Neural cell (in vitro differentiated cells): Measurements from ENCODE around the gene ARNT2. TPM values are rescaled to one million over a fixed set of nuclear protein-coding genes. Genes with fewer than 3 reads are reported as not detected.

Experiments
- H2AFZ ChIP-seq: fragments of 200-600, 300-800 bp; sonication (generic), shearing (Covaris generic); 2 replicates; pipeline ENCODE4 v1.6.0; 2014; ENCODE audit warnings: low read depth, mild to moderate bottlenecking, antibody characterized with exemption, low read length, moderate library complexity
- H3F3A ChIP-seq: fragments of 200-600 bp; shearing (Covaris generic); 2 replicates; pipeline ENCODE4 v1.6.1; 2016; ENCODE audit warnings: mild to moderate bottlenecking, moderate library complexity, mixed read lengths, antibody characterized with exemption, low read length; ENCODE audit not compliant: insufficient read depth, poor library complexity, severe bottlenecking
- H3K27ac ChIP-seq: fragments of 200-600, 300-800 bp; sonication (generic), shearing (Covaris generic); 2 replicates; pipeline ENCODE4 v1.5.1; 2014; ENCODE audit warnings: mild to moderate bottlenecking, low read length, moderate library complexity
- H3K27me3 ChIP-seq: fragments of 300-800, 200-600 bp; sonication (generic), shearing (Covaris generic); 2 replicates; pipeline ENCODE4 v1.6.0; 2014; ENCODE audit warnings: mild to moderate bottlenecking, low read depth, low read length, moderate library complexity; ENCODE audit not compliant: insufficient read depth
- H3K36me3 ChIP-seq: fragments of 300-800, 200-600 bp; sonication (generic), shearing (Covaris generic); 2 replicates; pipeline ENCODE4 v1.5.1; 2014; ENCODE audit warnings: mild to moderate bottlenecking, antibody characterized with exemption, low read length, moderate library complexity; ENCODE audit not compliant: insufficient read depth
- H3K4me2 ChIP-seq: fragments of 300-800, 200-600 bp; sonication (generic), shearing (Covaris generic); 2 replicates; pipeline ENCODE4 v1.6.0; 2014; ENCODE audit warnings: mild to moderate bottlenecking, low read length
- H3K4me3 ChIP-seq: fragments of 300-800, 200-600 bp; sonication (generic), shearing (Covaris generic); 2 replicates; pipeline ENCODE4 v1.5.1; 2014; ENCODE audit warnings: mild to moderate bottlenecking, low read length, moderate library complexity
- H3K79me2 ChIP-seq: fragments of 200-600 bp; shearing (Covaris generic); replicated peaks from 2 replicates; pipeline ENCODE4 v1.6.0; 2014; ENCODE audit warnings: mild to moderate bottlenecking, low read length, moderate library complexity; ENCODE audit not compliant: insufficient read depth
- H3K9ac ChIP-seq: fragments of 300-800, 200-600 bp; sonication (generic), shearing (Covaris generic); 2 replicates; pipeline ENCODE4 v1.6.1; 2016; ENCODE audit warnings: mild to moderate bottlenecking, low read length, mixed read lengths
- H3K9me2 ChIP-seq: fragments of 200-600 bp; shearing (Covaris generic); 2 replicates; pipeline ENCODE4 v1.6.1; 2016; ENCODE audit warnings: mild to moderate bottlenecking, low read length, mixed read lengths; ENCODE audit not compliant: insufficient read depth
- H3K9me3 ChIP-seq: fragments of 200-600, 300-800 bp; sonication (generic), shearing (Covaris generic); 2 replicates; pipeline ENCODE4 v1.6.1; 2016; ENCODE audit warnings: mild to moderate bottlenecking, mixed run types, low read length, moderate library complexity, mixed read lengths
- H4K20me1 ChIP-seq: fragments of 200-600 bp; shearing (Covaris generic); 2 replicates; pipeline ENCODE4 v1.6.1; 2016; ENCODE audit warnings: mild to moderate bottlenecking, mixed run types; ENCODE audit not compliant: insufficient read depth
- EP300 ChIP-seq: fragments of 450-650 bp; conservative IDR thresholded peaks from 2 replicates; pipeline ENCODE4 v1.6.1; 2014; ENCODE audit warnings: antibody characterized with exemption, mild to moderate bottlenecking, moderate library complexity; ENCODE audit not compliant: poor library complexity, severe bottlenecking
- EZH2 ChIP-seq: fragments of 200-600, 300-800 bp; shearing (Covaris generic), sonication (generic); IDR thresholded peaks from 2 replicates; pipeline ENCODE4 v1.6.1; 2014; ENCODE audit warnings: antibody characterized with exemption, low read length, borderline replicate concordance, mild to moderate bottlenecking; ENCODE audit not compliant: insufficient read depth, poor library complexity, severe bottlenecking
- MXI1 ChIP-seq: fragments of 450-650 bp; conservative IDR thresholded peaks from 2 replicates; pipeline ENCODE4 v1.6.1; 2014; ENCODE audit warnings: antibody characterized with exemption, mild to moderate bottlenecking; ENCODE audit not compliant: poor library complexity, severe bottlenecking
- POLR2AphosphoS5 ChIP-seq: IDR thresholded peaks from 2 replicates; pipeline ENCODE4 v1.6.1; 2012
- RAD21 ChIP-seq: fragments of 450-650 bp; conservative IDR thresholded peaks from 2 replicates; pipeline ENCODE4 v1.6.1; 2014; ENCODE audit warnings: antibody characterized with exemption, mild to moderate bottlenecking, moderate library complexity
- SMC3 ChIP-seq: fragments of 450-650 bp; conservative IDR thresholded peaks from 2 replicates; pipeline ENCODE4 v1.6.1; 2014; ENCODE audit warnings: antibody characterized with exemption, mild to moderate bottlenecking, moderate library complexity; ENCODE audit not compliant: poor library complexity
- TAF1 ChIP-seq: IDR thresholded peaks from 2 replicates; pipeline ENCODE4 v1.6.1; 2012; ENCODE audit warnings: low read depth
- polyA plus RNA-seq: library from polyadenylated mRNA; depleted of rRNA; stranded (reverse); fragments of >200 nt; gene quantifications from 2 replicates; pipeline ENCODE4 v1.2.3, GENCODE V29; 2014
- TF ChIP-seq, protein P1 (sequence below): IDR thresholded peaks from 2 replicates; pipeline ENCODE4 v1.6.1; 2012; ENCODE audit warnings: borderline replicate concordance
- TF ChIP-seq, protein P2 (sequence below): fragments of 450-650 bp; IDR thresholded peaks from 2 replicates; pipeline ENCODE4 v1.5.1; 2014; ENCODE audit warnings: antibody characterized with exemption, mild to moderate bottlenecking, moderate library complexity; ENCODE audit not compliant: poor library complexity, severe bottlenecking

ARNT2 gene
- polyA plus RNA-seq, 1 donor from 2014 or later: 41.2 TPM

- no peak overlapping the region for H3K4me3 ChIP-seq
- no peaks in the 10 kb centered on the region for H3K9me3 ChIP-seq
- peaks cover 17% of the 10 kb centered on the region for H3K36me3 ChIP-seq
- H3K27me3 ChIP-seq: no peaks in the 10 kb centered on the region
- TF ChIP-seq TAF1 (no peak), POLR2AphosphoS5 (no peak), MXI1 (no peak), RAD21 (no peak), EP300 (no peak), EZH2 (no peak), SMC3 (no peak)
- TF ChIP-seq, protein P1, sequence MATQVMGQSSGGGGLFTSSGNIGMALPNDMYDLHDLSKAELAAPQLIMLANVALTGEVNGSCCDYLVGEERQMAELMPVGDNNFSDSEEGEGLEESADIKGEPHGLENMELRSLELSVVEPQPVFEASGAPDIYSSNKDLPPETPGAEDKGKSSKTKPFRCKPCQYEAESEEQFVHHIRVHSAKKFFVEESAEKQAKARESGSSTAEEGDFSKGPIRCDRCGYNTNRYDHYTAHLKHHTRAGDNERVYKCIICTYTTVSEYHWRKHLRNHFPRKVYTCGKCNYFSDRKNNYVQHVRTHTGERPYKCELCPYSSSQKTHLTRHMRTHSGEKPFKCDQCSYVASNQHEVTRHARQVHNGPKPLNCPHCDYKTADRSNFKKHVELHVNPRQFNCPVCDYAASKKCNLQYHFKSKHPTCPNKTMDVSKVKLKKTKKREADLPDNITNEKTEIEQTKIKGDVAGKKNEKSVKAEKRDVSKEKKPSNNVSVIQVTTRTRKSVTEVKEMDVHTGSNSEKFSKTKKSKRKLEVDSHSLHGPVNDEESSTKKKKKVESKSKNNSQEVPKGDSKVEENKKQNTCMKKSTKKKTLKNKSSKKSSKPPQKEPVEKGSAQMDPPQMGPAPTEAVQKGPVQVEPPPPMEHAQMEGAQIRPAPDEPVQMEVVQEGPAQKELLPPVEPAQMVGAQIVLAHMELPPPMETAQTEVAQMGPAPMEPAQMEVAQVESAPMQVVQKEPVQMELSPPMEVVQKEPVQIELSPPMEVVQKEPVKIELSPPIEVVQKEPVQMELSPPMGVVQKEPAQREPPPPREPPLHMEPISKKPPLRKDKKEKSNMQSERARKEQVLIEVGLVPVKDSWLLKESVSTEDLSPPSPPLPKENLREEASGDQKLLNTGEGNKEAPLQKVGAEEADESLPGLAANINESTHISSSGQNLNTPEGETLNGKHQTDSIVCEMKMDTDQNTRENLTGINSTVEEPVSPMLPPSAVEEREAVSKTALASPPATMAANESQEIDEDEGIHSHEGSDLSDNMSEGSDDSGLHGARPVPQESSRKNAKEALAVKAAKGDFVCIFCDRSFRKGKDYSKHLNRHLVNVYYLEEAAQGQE: no peak
- TF ChIP-seq, protein P2, sequence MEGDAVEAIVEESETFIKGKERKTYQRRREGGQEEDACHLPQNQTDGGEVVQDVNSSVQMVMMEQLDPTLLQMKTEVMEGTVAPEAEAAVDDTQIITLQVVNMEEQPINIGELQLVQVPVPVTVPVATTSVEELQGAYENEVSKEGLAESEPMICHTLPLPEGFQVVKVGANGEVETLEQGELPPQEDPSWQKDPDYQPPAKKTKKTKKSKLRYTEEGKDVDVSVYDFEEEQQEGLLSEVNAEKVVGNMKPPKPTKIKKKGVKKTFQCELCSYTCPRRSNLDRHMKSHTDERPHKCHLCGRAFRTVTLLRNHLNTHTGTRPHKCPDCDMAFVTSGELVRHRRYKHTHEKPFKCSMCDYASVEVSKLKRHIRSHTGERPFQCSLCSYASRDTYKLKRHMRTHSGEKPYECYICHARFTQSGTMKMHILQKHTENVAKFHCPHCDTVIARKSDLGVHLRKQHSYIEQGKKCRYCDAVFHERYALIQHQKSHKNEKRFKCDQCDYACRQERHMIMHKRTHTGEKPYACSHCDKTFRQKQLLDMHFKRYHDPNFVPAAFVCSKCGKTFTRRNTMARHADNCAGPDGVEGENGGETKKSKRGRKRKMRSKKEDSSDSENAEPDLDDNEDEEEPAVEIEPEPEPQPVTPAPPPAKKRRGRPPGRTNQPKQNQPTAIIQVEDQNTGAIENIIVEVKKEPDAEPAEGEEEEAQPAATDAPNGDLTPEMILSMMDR: no peak
- no peaks in the 10 kb centered on the region for H4K20me1 ChIP-seq
- H3F3A ChIP-seq: no peaks in the 10 kb centered on the region
- no peaks in the 10 kb centered on the region for H3K79me2 ChIP-seq
- H2AFZ ChIP-seq: no peak overlapping the region
- H3K9ac ChIP-seq: no peak overlapping the region
- no peak overlapping the region for H3K4me2 ChIP-seq
- H3K27ac ChIP-seq: no peak overlapping the region
- no peaks in the 10 kb centered on the region for H3K9me2 ChIP-seq
Observed at GRCh38 chr15:80578206-80578595, 174.0 kb downstream of the ARNT2 start.

- Histone ChIP-seq H3K79me2 (no peaks in the 10 kb centered on the region), H2AFZ (no peak overlapping the region), H3K9ac (no peak overlapping the region), H3F3A (no peaks in the 10 kb centered on the region), H3K4me3 (no peak overlapping the region), H4K20me1 (no peaks in the 10 kb centered on the region), H3K4me2 (no peak overlapping the region), H3K9me3 (no peaks in the 10 kb centered on the region), H3K27me3 (no peaks in the 10 kb centered on the region), H3K36me3 (peaks cover 17% of the 10 kb centered on the region), H3K9me2 (no peaks in the 10 kb centered on the region), H3K27ac (no peak overlapping the region)
- TF ChIP-seq TAF1: no peak
- no peak for TF ChIP-seq POLR2AphosphoS5
Observed at GRCh38 chr15:80578871-80579270, 174.7 kb downstream of the ARNT2 start.

DNA sequence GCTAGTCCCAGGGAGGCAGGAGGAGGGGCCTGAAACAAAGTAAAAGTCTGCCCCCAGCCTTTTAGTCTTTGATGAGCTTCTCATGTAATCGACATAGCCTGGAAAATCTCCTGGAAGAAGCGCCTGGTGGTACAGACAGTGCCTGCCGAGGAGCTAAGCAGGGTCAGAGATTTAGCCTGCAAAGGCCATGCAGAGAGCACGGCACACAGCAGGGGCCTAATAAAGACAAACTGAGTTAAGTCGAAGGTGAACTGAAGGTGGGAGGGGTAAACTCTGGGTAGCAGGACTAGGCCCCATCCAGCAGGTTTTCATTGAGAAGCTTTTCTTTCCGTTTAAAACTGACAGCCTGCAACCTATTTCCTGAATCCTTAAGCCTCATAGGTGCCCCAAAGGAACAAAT is 175.4 kb downstream of the ARNT2 start:
- no peaks in the 10 kb centered on the region for H3K79me2 ChIP-seq
- H3K36me3 ChIP-seq: peaks cover 10% of the 10 kb centered on the region
- H3K4me3 ChIP-seq: no peak overlapping the region
- H3K27ac ChIP-seq: no peak overlapping the region
- no peak overlapping the region for H3K4me2 ChIP-seq
- no peak overlapping the region for H2AFZ ChIP-seq
- no peaks in the 10 kb centered on the region for H3K9me3 ChIP-seq
- H3K9ac ChIP-seq: no peak overlapping the region
- H3K9me2 ChIP-seq: no peaks in the 10 kb centered on the region
- H4K20me1 ChIP-seq: no peaks in the 10 kb centered on the region
- TF ChIP-seq POLR2AphosphoS5 (no peak), TAF1 (no peak), EP300 (no peak), MXI1 (no peak), EZH2 (no peak), RAD21 (no peak), SMC3 (no peak)
- TF ChIP-seq, protein P1: no peak
- TF ChIP-seq, protein P2: no peak
- H3K27me3 ChIP-seq: no peaks in the 10 kb centered on the region
- H3F3A ChIP-seq: no peaks in the 10 kb centered on the region
